GM13977 (cell line): ENCODE results near the gene PHACTR1.
"Not testable (repeated sequence)": the region's sequence is repeated elsewhere in the genome, so short reads cannot be mapped to it uniquely, and the experiment has no call there.

Experiments
- DNase-seq: peaks from one replicate; pipeline ENCODE4 v3.0.0; 2012; ENCODE audit warnings: low spot score
- CTCF ChIP-seq: IDR thresholded peaks from 2 replicates; pipeline ENCODE4 v1.5.1; 2012; ENCODE audit warnings: mild to moderate bottlenecking, control low read depth; ENCODE audit not compliant: insufficient read depth; ENCODE audit errors: extremely low read depth, missing control alignments
- in situ Hi-C: fragments of 300-500 bp; cut with MboI; formaldehyde crosslinking; loops from one replicate; pipeline ENCODE4 v1.12.0; 2022; ENCODE audit warnings: low sequenced_read_pairs, low pct_unique_long_range_greater_than_20kb, mixed read lengths, inconsistent platforms; ENCODE audit not compliant: unreplicated experiment

The PHACTR1 gene

GRCh38 chr6:13120483-13121482 is 404.2 kb downstream of the PHACTR1 start:
- no peak for DNase-seq
- in situ Hi-C loops, result no loop called here

GRCh38 chr6:13124131-13124530 is 407.6 kb downstream of the PHACTR1 start:
- TF ChIP-seq CTCF, result no peak
- no peak for DNase-seq
- in situ Hi-C loops, result no loop called here

More at GRCh38 chr6:13120483-13121482, 404.2 kb downstream of the PHACTR1 start:
- no peak for TF ChIP-seq CTCF

DNA sequence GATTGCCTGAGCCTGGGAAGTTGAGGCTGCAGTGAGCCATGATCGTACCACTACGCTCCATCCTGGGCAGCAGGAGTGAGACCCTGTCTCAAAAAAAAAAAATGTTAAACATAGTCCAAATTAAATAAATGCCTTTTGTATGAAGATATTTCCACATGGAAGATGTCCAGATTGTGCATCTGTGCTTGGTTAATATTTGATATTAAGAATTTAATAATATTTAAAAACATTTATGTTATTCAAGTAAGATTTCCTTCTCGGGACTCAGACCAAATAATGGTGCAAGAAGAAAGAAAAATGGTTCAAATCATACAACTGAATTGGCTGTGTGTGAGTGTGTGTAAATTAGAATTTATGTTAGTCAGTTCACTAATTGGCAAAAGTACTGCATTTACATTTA is 409.3 kb downstream of the PHACTR1 start:
- no peak for TF ChIP-seq CTCF
- in situ Hi-C loops, result no loop called here
- no peak for DNase-seq

DNA sequence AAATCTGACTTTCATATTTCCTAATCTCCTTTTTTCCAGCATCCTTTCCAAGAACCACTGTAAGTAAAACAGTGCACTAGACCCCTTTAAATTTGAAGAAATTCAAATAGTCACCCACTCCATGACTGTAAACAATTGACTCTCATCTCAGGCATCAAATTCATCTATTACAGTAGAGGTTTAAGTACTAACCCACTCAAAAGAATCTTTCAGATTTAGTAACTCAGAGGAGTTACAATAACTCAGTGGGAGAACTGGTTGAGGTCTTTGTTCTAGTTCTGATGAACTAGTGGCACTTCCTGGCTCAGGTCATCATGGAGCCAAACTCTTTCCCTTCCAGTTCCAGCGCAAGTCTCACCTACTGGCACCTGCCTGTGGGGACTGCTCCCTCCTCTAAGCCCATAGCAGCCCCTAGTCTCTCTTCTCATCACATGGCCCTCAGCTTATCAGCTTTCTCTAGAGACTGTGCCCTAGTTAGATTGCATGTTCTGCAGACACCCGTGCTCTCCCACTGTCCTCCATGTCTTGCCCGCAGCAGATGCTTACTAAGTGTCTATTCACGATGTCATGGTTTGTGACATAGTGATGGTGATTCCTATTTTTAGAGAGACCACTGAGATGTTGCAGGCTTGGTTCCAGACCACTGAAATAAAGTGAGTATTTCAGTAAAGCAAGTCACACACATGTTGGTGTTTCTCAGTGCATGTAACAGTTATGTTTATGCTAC is 415.5 kb downstream of the PHACTR1 start:
- no peak for TF ChIP-seq CTCF
- no peak for DNase-seq
- in situ Hi-C loops, result no loop called here

GRCh38 chr6:13133894-13134293 is 417.3 kb downstream of the PHACTR1 start:
- DNase-seq, in situ Hi-C loops: not testable (repeated sequence)

DNA sequence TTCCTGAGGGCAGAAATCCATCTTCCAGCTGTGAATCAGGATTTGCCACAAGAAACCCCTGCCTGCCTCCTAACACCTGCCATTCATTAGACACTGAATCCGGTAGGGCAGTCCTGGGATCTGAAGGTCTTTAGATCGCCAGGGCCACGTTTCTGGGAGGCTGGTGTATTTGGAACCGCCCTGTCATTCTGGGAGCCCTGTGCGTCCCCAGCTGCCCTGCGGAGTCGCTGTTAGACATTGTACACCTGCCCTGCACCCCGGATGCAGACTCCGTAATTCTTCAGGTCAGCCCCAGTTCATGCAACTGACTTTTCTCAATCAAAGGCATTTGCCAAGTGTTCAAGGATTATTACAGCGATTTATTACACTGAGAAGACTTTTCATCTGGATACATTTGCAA is 418.6 kb downstream of the PHACTR1 start:
- no peak for TF ChIP-seq CTCF
- DNase-seq, result no peak
- in situ Hi-C loops, result no loop called here

GRCh38 chr6:13139119-13139518 is 422.6 kb downstream of the PHACTR1 start:
- no peak for DNase-seq

More at GRCh38 chr6:13139119-13139518, 422.6 kb downstream of the PHACTR1 start:
- in situ Hi-C loops, result no loop called here
- TF ChIP-seq CTCF, result no peak
